GM23338 (cell line): Measurements from ENCODE around the gene CDK13. TPM values are rescaled to one million over a fixed set of nuclear protein-coding genes. Genes with fewer than 3 reads are reported as not detected.

Source experiments
- ATAC-seq: fragments of 200-7000 bp; cut with Tn5 transposase; 3 replicates; pipeline ENCODE4 v1.9.1; 2020
- DNase-seq: peaks from one replicate; pipeline ENCODE4 v3.0.0-alpha.2; 2015; ENCODE audit warnings: low spot score
- H2AFZ ChIP-seq: fragments of 200-600 bp; sonication (generic); 2 replicates; pipeline ENCODE4 v1.8.0; 2016; ENCODE audit warnings: antibody characterized with exemption, mild to moderate bottlenecking, moderate library complexity
- H3F3A ChIP-seq: fragments of 200-600 bp; sonication (generic); replicated peaks from 2 replicates; pipeline ENCODE4 v1.8.0; 2017; ENCODE audit warnings: antibody characterized with exemption, mixed run types, low read depth
- H3K27ac ChIP-seq: fragments of 200-600 bp; sonication (generic); 2 replicates; pipeline ENCODE4 v1.6.1; 2016; ENCODE audit warnings: low read depth
- H3K27me3 ChIP-seq: fragments of 200-600 bp; sonication (generic); 2 replicates; pipeline ENCODE4 v1.8.0; 2016; ENCODE audit warnings: mild to moderate bottlenecking, mixed run types, moderate library complexity; ENCODE audit not compliant: insufficient read depth
- H3K36me3 ChIP-seq: fragments of 200-600 bp; sonication (generic); 2 replicates; pipeline ENCODE4 v1.8.0; 2016; ENCODE audit warnings: mild to moderate bottlenecking; ENCODE audit not compliant: insufficient read depth
- H3K4me1 ChIP-seq: fragments of 200-600 bp; sonication (generic); 2 replicates; pipeline ENCODE4 v1.8.0; 2016; ENCODE audit warnings: mild to moderate bottlenecking, moderate library complexity; ENCODE audit not compliant: insufficient read depth
- H3K4me2 ChIP-seq: fragments of 200-600 bp; sonication (generic); 2 replicates; pipeline ENCODE4 v1.7.1; 2017; ENCODE audit warnings: mixed run types
- H3K4me3 ChIP-seq: fragments of 200-600 bp; sonication (generic); 2 replicates; pipeline ENCODE4 v1.6.1; 2016; ENCODE audit warnings: mixed run types
- H3K79me2 ChIP-seq: fragments of 200-600 bp; sonication (generic); replicated peaks from 2 replicates; pipeline ENCODE4 v1.8.0; 2017; ENCODE audit warnings: mild to moderate bottlenecking; ENCODE audit not compliant: insufficient read depth
- H3K9me2 ChIP-seq: fragments of 200-600 bp; sonication (generic); 2 replicates; pipeline ENCODE4 v1.8.0; 2017; ENCODE audit not compliant: insufficient read depth
- H4K20me1 ChIP-seq: fragments of 200-600 bp; sonication (generic); replicated peaks from 2 replicates; pipeline ENCODE4 v1.8.0; 2017; ENCODE audit warnings: mild to moderate bottlenecking; ENCODE audit not compliant: insufficient read depth
- H3K27ac Mint-ChIP-seq: 2 replicates; pipeline ENCODE4 v1.8.0; 2020; ENCODE audit warnings: inconsistent platforms, mild to moderate bottlenecking, moderate library complexity, mixed read lengths
- H3K27me3 Mint-ChIP-seq: 3 replicates; pipeline ENCODE4 v1.8.0; 2022; ENCODE audit warnings: low read depth, mild to moderate bottlenecking, moderate library complexity, mixed read lengths, inconsistent platforms; ENCODE audit not compliant: insufficient read depth, poor library complexity
- H3K36me3 Mint-ChIP-seq: 3 replicates; pipeline ENCODE4 v1.8.0; 2021; ENCODE audit warnings: low read depth, mild to moderate bottlenecking, inconsistent platforms, moderate library complexity, mixed read lengths
- H3K4me1 Mint-ChIP-seq: 3 replicates; pipeline ENCODE4 v1.8.0; 2020; ENCODE audit warnings: mild to moderate bottlenecking, inconsistent platforms, mixed read lengths
- H3K4me3 Mint-ChIP-seq: 3 replicates; pipeline ENCODE4 v1.8.0; 2021; ENCODE audit warnings: moderate library complexity, mild to moderate bottlenecking, inconsistent platforms, mixed read lengths
- H3K9me3 Mint-ChIP-seq: 3 replicates; pipeline ENCODE4 v1.8.0; 2020; ENCODE audit warnings: moderate library complexity, mild to moderate bottlenecking, inconsistent platforms, mixed read lengths
- CREB1 ChIP-seq: fragments of 250-450 bp; sonication (Bioruptor Pico); IDR thresholded peaks from 2 replicates; pipeline ENCODE4 v1.5.0; 2020; ENCODE audit warnings: low read depth, mild to moderate bottlenecking, moderate library complexity
- JUNB ChIP-seq: IDR thresholded peaks from one replicate; pipeline ENCODE4 v1.6.1; 2016; ENCODE audit warnings: antibody characterized with exemption; ENCODE audit not compliant: unreplicated experiment
- NANOG ChIP-seq: IDR thresholded peaks from 2 replicates; pipeline ENCODE4 v1.6.1; 2016; ENCODE audit warnings: antibody characterized with exemption, borderline replicate concordance
- POLR2AphosphoS5 ChIP-seq: IDR thresholded peaks from 2 replicates; pipeline ENCODE4 v1.6.1; 2016; ENCODE audit warnings: antibody characterized with exemption, low read depth
- ZNF114 ChIP-seq: fragments of 250-450 bp; sonication (Bioruptor Pico); IDR thresholded peaks from 2 replicates; pipeline ENCODE4 v1.5.0; 2020; ENCODE audit warnings: mild to moderate bottlenecking, moderate library complexity
- polyA plus RNA-seq: library from polyadenylated mRNA; unstranded; fragments of >200 nt; fragmentation: Nextera tagmentation; extraction: Ambion mirVana; gene quantifications from 2 replicates; pipeline ENCODE4 v1.2.1, GENCODE V29; 2016
- total RNA-seq: library from RNA; depleted of rRNA; stranded (reverse); fragments of >200 nt; shearing (Covaris generic); gene quantifications from 2 replicates; pipeline ENCODE4 v1.2.3, GENCODE V29; 2014
- TF ChIP-seq, protein P1 (sequence below): fragments of 250-450 bp; sonication (Bioruptor Pico); IDR thresholded peaks from 2 replicates; pipeline ENCODE4 v1.5.0; 2020; ENCODE audit warnings: mild to moderate bottlenecking, moderate library complexity
- TF ChIP-seq, protein P2 (sequence below): IDR thresholded peaks from 2 replicates; pipeline ENCODE4 v1.6.1; 2016; ENCODE audit warnings: antibody characterized with exemption
- TF ChIP-seq, protein P3 (sequence below): IDR thresholded peaks from one replicate; pipeline ENCODE4 v1.6.1; 2018; ENCODE audit warnings: antibody characterized with exemption; ENCODE audit not compliant: unreplicated experiment

CDK13 gene
- total and polyA plus RNA-seq, 2 experiments from 2014 or later, result 39.4 to 80.2 TPM

DNA sequence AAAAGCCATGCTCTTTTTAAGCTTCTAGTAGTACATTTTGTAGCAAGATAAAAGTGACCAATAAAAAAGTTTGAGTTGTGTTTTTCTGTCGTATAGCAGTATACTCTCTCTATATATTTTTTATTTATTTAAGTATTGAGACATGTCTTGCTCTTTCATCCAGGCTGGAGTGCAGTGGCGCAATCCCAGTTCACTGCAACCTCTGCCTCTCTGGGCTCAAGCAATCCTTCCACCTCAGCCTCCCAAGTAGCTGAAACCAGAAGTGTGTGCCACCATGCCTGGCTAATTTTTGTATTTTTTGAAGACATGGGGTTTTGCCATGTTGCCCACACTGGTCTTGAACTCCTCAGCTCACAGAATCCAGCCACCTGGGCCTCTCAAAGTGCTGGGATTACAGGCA is 187.5 kb downstream of the CDK13 start:
- Histone ChIP-seq H3K9me2 (no peaks in the 10 kb centered on the region), H2AFZ (no peak overlapping the region), H3K4me1 (peaks cover 6% of the 10 kb centered on the region; the same call in 1 of the 2 replicates), H3K27me3 (peaks cover 17% of the 10 kb centered on the region), H3K4me2 (no peak overlapping the region), H3F3A (no peaks in the 10 kb centered on the region), H3K27ac (no peak overlapping the region), H3K4me3 (no peak overlapping the region), H3K79me2 (peaks cover 15% of the 10 kb centered on the region), H3K36me3 (no peaks in the 10 kb centered on the region), H4K20me1 (no peaks in the 10 kb centered on the region; the same call in 1 of the 2 replicates)
- TF ChIP-seq, protein P1, sequence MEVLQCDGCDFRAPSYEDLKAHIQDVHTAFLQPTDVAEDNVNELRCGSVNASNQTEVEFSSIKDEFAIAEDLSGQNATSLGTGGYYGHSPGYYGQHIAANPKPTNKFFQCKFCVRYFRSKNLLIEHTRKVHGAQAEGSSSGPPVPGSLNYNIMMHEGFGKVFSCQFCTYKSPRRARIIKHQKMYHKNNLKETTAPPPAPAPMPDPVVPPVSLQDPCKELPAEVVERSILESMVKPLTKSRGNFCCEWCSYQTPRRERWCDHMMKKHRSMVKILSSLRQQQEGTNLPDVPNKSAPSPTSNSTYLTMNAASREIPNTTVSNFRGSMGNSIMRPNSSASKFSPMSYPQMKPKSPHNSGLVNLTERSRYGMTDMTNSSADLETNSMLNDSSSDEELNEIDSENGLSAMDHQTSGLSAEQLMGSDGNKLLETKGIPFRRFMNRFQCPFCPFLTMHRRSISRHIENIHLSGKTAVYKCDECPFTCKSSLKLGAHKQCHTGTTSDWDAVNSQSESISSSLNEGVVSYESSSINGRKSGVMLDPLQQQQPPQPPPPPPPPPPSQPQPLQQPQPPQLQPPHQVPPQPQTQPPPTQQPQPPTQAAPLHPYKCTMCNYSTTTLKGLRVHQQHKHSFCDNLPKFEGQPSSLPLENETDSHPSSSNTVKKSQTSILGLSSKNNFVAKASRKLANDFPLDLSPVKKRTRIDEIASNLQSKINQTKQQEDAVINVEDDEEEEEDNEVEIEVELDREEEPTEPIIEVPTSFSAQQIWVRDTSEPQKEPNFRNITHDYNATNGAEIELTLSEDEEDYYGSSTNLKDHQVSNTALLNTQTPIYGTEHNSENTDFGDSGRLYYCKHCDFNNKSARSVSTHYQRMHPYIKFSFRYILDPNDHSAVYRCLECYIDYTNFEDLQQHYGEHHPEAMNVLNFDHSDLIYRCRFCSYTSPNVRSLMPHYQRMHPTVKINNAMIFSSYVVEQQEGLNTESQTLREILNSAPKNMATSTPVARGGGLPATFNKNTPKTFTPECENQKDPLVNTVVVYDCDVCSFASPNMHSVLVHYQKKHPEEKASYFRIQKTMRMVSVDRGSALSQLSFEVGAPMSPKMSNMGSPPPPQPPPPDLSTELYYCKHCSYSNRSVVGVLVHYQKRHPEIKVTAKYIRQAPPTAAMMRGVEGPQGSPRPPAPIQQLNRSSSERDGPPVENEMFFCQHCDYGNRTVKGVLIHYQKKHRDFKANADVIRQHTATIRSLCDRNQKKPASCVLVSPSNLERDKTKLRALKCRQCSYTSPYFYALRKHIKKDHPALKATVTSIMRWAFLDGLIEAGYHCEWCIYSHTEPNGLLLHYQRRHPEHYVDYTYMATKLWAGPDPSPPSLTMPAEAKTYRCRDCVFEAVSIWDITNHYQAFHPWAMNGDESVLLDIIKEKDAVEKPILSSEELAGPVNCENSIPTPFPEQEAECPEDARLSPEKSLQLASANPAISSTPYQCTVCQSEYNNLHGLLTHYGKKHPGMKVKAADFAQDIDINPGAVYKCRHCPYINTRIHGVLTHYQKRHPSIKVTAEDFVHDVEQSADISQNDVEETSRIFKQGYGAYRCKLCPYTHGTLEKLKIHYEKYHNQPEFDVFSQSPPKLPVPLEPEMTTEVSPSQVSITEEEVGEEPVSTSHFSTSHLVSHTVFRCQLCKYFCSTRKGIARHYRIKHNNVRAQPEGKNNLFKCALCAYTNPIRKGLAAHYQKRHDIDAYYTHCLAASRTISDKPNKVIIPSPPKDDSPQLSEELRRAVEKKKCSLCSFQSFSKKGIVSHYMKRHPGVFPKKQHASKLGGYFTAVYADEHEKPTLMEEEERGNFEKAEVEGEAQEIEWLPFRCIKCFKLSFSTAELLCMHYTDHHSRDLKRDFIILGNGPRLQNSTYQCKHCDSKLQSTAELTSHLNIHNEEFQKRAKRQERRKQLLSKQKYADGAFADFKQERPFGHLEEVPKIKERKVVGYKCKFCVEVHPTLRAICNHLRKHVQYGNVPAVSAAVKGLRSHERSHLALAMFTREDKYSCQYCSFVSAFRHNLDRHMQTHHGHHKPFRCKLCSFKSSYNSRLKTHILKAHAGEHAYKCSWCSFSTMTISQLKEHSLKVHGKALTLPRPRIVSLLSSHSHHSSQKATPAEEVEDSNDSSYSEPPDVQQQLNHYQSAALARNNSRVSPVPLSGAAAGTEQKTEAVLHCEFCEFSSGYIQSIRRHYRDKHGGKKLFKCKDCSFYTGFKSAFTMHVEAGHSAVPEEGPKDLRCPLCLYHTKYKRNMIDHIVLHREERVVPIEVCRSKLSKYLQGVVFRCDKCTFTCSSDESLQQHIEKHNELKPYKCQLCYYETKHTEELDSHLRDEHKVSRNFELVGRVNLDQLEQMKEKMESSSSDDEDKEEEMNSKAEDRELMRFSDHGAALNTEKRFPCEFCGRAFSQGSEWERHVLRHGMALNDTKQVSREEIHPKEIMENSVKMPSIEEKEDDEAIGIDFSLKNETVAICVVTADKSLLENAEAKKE (CRISPR knock-in tag), result no peak
- no peak for TF ChIP-seq JUNB
- Mint-ChIP-seq H3K4me1 (peaks cover 4% of the 10 kb centered on the region; the same call in 2 of the 3 replicates), H3K4me3 (no peak overlapping the region), H3K27me3 (peaks cover 13% of the 10 kb centered on the region), H3K36me3 (peaks cover 3% of the 10 kb centered on the region; the same call in 1 of the 3 replicates), H3K27ac (no peak overlapping the region), H3K9me3 (no peaks in the 10 kb centered on the region)
- ATAC-seq, result no peak
- DNase-seq, result no peak

DNA sequence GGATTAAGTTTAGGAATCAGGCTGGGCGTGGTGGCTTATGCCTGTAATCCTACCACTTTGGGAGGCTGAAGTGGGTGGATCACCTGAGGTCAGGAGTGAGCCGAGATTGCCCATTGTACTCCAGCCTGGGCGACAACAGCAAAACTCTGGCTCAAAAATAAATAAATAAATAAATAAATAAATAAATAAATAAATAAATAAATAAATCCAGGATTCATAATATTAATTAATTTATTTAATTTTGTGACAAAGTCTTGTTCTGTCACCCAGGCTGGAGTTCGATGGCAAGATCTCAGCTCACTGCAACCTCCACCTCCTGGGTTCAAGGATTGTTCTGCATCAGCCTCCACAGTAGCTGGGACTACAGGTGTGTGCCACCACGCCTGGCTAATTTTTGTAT is 188.9 kb downstream of the CDK13 start:
- H3K9me2 ChIP-seq, result no peaks in the 10 kb centered on the region
- H3K27me3 Mint-ChIP-seq, result peaks cover 13% of the 10 kb centered on the region
- DNase-seq (no peak), ATAC-seq (no peak)
- H3K27me3 ChIP-seq, result peaks cover 17% of the 10 kb centered on the region
- TF ChIP-seq NANOG, result no peak
- TF ChIP-seq CREB1 (CRISPR knock-in tag), result no peak
- TF ChIP-seq, protein P2, sequence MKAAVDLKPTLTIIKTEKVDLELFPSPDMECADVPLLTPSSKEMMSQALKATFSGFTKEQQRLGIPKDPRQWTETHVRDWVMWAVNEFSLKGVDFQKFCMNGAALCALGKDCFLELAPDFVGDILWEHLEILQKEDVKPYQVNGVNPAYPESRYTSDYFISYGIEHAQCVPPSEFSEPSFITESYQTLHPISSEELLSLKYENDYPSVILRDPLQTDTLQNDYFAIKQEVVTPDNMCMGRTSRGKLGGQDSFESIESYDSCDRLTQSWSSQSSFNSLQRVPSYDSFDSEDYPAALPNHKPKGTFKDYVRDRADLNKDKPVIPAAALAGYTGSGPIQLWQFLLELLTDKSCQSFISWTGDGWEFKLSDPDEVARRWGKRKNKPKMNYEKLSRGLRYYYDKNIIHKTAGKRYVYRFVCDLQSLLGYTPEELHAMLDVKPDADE, result no peak
- TF ChIP-seq POLR2AphosphoS5, result no peak
- TF ChIP-seq, protein P3, sequence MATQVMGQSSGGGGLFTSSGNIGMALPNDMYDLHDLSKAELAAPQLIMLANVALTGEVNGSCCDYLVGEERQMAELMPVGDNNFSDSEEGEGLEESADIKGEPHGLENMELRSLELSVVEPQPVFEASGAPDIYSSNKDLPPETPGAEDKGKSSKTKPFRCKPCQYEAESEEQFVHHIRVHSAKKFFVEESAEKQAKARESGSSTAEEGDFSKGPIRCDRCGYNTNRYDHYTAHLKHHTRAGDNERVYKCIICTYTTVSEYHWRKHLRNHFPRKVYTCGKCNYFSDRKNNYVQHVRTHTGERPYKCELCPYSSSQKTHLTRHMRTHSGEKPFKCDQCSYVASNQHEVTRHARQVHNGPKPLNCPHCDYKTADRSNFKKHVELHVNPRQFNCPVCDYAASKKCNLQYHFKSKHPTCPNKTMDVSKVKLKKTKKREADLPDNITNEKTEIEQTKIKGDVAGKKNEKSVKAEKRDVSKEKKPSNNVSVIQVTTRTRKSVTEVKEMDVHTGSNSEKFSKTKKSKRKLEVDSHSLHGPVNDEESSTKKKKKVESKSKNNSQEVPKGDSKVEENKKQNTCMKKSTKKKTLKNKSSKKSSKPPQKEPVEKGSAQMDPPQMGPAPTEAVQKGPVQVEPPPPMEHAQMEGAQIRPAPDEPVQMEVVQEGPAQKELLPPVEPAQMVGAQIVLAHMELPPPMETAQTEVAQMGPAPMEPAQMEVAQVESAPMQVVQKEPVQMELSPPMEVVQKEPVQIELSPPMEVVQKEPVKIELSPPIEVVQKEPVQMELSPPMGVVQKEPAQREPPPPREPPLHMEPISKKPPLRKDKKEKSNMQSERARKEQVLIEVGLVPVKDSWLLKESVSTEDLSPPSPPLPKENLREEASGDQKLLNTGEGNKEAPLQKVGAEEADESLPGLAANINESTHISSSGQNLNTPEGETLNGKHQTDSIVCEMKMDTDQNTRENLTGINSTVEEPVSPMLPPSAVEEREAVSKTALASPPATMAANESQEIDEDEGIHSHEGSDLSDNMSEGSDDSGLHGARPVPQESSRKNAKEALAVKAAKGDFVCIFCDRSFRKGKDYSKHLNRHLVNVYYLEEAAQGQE, result no peak
- no peak for TF ChIP-seq JUNB
- TF ChIP-seq ZNF114 (CRISPR knock-in tag), result no peak
- H3K4me1 ChIP-seq, result no peaks in the 10 kb centered on the region; the same call in 1 of the 2 replicates
- H2AFZ ChIP-seq, result no peak overlapping the region
- no peak overlapping the region for H3K4me2 ChIP-seq
- no peak overlapping the region for H3K27ac ChIP-seq
- peaks cover 4% of the 10 kb centered on the region; the same call in 1 of the 3 replicates for H3K4me1 Mint-ChIP-seq
- no peak overlapping the region for H3K4me3 Mint-ChIP-seq
- no peaks in the 10 kb centered on the region for H3K9me3 Mint-ChIP-seq
- no peaks in the 10 kb centered on the region for H4K20me1 ChIP-seq
- H3K27ac Mint-ChIP-seq, result no peak overlapping the region
- H3K36me3 ChIP-seq, result no peaks in the 10 kb centered on the region
- H3K36me3 Mint-ChIP-seq, result peaks cover 3% of the 10 kb centered on the region; the same call in 1 of the 3 replicates
- no peaks in the 10 kb centered on the region for H3F3A ChIP-seq
- H3K79me2 ChIP-seq, result peaks cover 1% of the 10 kb centered on the region
- no peak overlapping the region for H3K4me3 ChIP-seq
